ENCODE data around the gene RABL2B. TPM values are rescaled to one million over a fixed set of nuclear protein-coding genes. Genes with fewer than 3 reads are reported as not detected.

RABL2B gene
- 11.3 and 18.2 TPM in 2 replicates for total RNA-seq

GRCh38 chr22:50783033-50783879, at the start of gene RABL2B:
RABL2B (minus strand) TSS chr22:50783636; CDS start chr22:50782294, 1,342 bp downstream.

DNA sequence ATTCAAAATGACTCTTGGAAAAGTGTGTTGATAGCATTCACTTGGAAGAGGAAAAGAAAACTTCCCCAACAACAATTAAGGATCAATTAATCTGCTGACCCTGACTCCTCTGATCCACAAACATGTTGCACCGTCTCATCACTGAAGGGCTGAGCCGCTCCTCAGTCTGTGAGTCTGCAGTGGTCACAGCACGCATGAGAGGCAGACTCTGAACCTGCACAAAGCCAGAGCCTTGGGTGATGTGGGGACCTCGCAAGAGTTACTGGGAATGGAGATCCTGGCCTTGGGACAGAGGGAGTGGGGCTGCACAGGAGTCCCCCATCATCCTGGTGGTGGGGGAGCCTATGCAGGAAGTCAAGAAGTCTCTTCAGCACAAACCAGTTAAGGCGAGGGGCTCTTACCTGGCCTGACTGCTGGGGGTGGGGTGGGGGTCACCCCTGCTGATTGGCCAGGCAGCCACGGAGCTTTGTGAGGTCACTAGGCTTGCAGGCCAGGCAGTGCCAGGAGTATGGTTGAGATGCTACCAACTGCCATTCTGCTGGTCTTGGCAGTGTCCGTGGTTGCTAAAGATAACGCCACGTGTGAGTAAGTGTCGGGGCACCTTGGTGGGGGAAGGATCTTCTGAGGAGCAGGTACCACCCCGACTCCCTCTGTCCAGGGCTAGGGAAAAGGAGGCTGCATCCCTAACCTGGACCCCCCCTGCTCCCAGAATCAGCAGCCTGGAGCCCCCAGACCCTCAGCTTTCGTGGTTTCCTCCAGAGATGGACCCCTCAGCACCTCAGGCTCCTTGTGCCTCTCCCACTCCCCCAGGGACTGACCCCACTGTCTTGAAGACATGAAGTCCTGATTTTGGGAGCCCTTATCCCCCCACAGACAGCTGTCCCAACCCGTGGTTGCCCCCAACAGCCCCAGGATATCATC, 45.4 kb downstream of the RABL2B start, which contains the start of gene ACR:
Gene ACR (plus strand): TSS at position 477 of the 921 bp plus-strand sequence. CDS start 32 bp downstream, at position 509.

Other genes starting within 250 kb of the RABL2B start
- 0.39 and 0.63 TPM in 2 replicates for gene KLHDC7B, start 237.7 kb downstream of the RABL2B start, total RNA-seq
- gene SYCE3, start 220.7 kb downstream of the RABL2B start, total RNA-seq = not detected in 2 replicates
- gene CPT1B, start 205.2 kb downstream of the RABL2B start, total RNA-seq = 2.0 and 3.5 TPM in 2 replicates
- 13.7 and 15.0 TPM in 2 replicates for gene CHKB, start 200.8 kb downstream of the RABL2B start, total RNA-seq
- 0.03 and 0.07 TPM in 2 replicates for gene MAPK8IP2, start 182.8 kb downstream of the RABL2B start, total RNA-seq
- gene ARSA, start 155.5 kb downstream of the RABL2B start, total RNA-seq = 36.3 and 48.5 TPM in 2 replicates
- gene SHANK3, start 110.8 kb downstream of the RABL2B start, total RNA-seq = 0.33 and 0.59 TPM in 2 replicates
- gene ACR, start 45.4 kb downstream of the RABL2B start, total RNA-seq = not detected in 2 replicates